ENCODE measurements around the gene TYMS. TPM values are rescaled to one million over a fixed set of nuclear protein-coding genes. Genes with fewer than 3 reads are reported as not detected.

The TYMS gene
- total RNA-seq, 1 experiment from 2014 or later: 140 TPM

GRCh38 chr18:652131-652530 is 5.3 kb upstream of the TYMS start:
- Histone ChIP-seq H3K14ac (ENCODE audit: insufficient read depth, low read length) (no peak overlapping the region), H2BK15ac (ENCODE audit: low read depth, low read length) (no peak overlapping the region), H3K56ac (ENCODE audit: insufficient read length, low read depth, low read length) (no peak overlapping the region), H4K91ac (ENCODE audit: insufficient read length, low read depth, low read length) (no peak overlapping the region), H4K8ac (replicated peaks; ENCODE audit: insufficient read length, low read depth, low read length) (no peak overlapping the region), H3K27me3 (ENCODE audit: insufficient read depth, low read length) (no peaks in the 10 kb centered on the region), H2BK120ac (ENCODE audit: low read depth, low read length, poor library complexity, severe bottlenecking) (no peak overlapping the region), H3T11ph (ENCODE audit: low read length) (no peak overlapping the region), H2AFZ (ENCODE audit: low read length) (no peak overlapping the region), H2BK5ac (ENCODE audit: insufficient read length, low read length) (no peak overlapping the region), H3K23ac (ENCODE audit: insufficient read length, low read depth, low read length) (no peak overlapping the region), H3K4ac (ENCODE audit: low read depth, low read length) (no peak overlapping the region), H3K79me2 (ENCODE audit: insufficient read depth, low read length) (no peaks in the 10 kb centered on the region), H3K9ac (ENCODE audit: extremely low read depth, insufficient read length, low read length) (no peak overlapping the region), H3K18ac (ENCODE audit: insufficient read length, low read depth, low read length) (no peak overlapping the region), H3K4me2 (ENCODE audit: insufficient read depth, insufficient read length, low read length) (no peak overlapping the region), H3K79me1 (ENCODE audit: insufficient read depth, low read depth, low read length, poor library complexity, severe bottlenecking) (peaks cover 3% of the 10 kb centered on the region), H3K4me1 (ENCODE audit: insufficient read depth, low read length) (no peaks in the 10 kb centered on the region; the same call in 1 of the 2 replicates), H2BK20ac (ENCODE audit: low read depth, low read length, poor library complexity, severe bottlenecking) (no peak overlapping the region), H3K23me2 (ENCODE audit: insufficient read length, low read depth, low read length, poor library complexity, severe bottlenecking) (no peaks in the 10 kb centered on the region), H3K27ac (ENCODE audit: insufficient read length, low read depth, low read length) (no peak overlapping the region), H2BK12ac (ENCODE audit: insufficient read length, low read depth, low read length) (no peak overlapping the region), H4K5ac (ENCODE audit: insufficient read length, low read depth, low read length) (no peak overlapping the region), H2AK5ac (ENCODE audit: insufficient read length, low read length) (no peak overlapping the region), H3K9me3 (ENCODE audit: control insufficient read depth, low read depth, low read length) (no peaks in the 10 kb centered on the region), H4K20me1 (ENCODE audit: control insufficient read depth, insufficient read depth, insufficient read length) (no peaks in the 10 kb centered on the region)
- Mint-ChIP-seq H3K27me3 (ENCODE audit: low read depth) (no peaks in the 10 kb centered on the region), H3K36me3 (ENCODE audit: insufficient read depth in 1 of 3, low read depth in 3 of 3) (no peaks in the 10 kb centered on the region), H3K9me3 (no peaks in the 10 kb centered on the region), H3K4me1 (peaks cover 27 to 30% of the 10 kb centered on the region in 2 experiments), H3K4me3 (no peak overlapping the region), H3K27ac (no peak overlapping the region)
- TF ChIP-seq, protein P1, sequence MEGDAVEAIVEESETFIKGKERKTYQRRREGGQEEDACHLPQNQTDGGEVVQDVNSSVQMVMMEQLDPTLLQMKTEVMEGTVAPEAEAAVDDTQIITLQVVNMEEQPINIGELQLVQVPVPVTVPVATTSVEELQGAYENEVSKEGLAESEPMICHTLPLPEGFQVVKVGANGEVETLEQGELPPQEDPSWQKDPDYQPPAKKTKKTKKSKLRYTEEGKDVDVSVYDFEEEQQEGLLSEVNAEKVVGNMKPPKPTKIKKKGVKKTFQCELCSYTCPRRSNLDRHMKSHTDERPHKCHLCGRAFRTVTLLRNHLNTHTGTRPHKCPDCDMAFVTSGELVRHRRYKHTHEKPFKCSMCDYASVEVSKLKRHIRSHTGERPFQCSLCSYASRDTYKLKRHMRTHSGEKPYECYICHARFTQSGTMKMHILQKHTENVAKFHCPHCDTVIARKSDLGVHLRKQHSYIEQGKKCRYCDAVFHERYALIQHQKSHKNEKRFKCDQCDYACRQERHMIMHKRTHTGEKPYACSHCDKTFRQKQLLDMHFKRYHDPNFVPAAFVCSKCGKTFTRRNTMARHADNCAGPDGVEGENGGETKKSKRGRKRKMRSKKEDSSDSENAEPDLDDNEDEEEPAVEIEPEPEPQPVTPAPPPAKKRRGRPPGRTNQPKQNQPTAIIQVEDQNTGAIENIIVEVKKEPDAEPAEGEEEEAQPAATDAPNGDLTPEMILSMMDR (conservative IDR thresholded peaks at IDR 0.05): no peak
- no CpG with 5 or more reads among the region's 4 CpGs for WGBS (ENCODE audit: extremely low coverage, insufficient read length, low lambda C conversion rate)
- DNase-seq: no peak
